Activated T-cell treated with anti-CD3 and anti-CD28 coated beads for 48 hours (primary cell): ENCODE measurements around the gene MYMK.

ENCODE experiments used
- DNase-seq: peaks from one replicate; pipeline ENCODE4 v3.0.0-alpha.2; 2020; ENCODE audit warnings: low read depth

Gene MYMK

GRCh38 chr9:133468374-133468773 lies 56.4 kb downstream of the MYMK start:
- DNase-seq: no peak

- no peak for DNase-seq
Observed at GRCh38 chr9:133467101-133467500, 57.7 kb downstream of the MYMK start.

- no peak for DNase-seq
Observed at GRCh38 chr9:133465984-133466383, 58.8 kb downstream of the MYMK start.

- no peak for DNase-seq
Observed at GRCh38 chr9:133464638-133465037, 60.1 kb downstream of the MYMK start.
